ENCODE measurements around the gene STIM2.

STIM2 gene

GRCh38 chr4:26907731-26908599 lies 47.3 kb downstream of the STIM2 start:
- no peak for DNase-seq

- DNase-seq, result no peak
Observed at GRCh38 chr4:26909369-26909768, 48.7 kb downstream of the STIM2 start.

DNA sequence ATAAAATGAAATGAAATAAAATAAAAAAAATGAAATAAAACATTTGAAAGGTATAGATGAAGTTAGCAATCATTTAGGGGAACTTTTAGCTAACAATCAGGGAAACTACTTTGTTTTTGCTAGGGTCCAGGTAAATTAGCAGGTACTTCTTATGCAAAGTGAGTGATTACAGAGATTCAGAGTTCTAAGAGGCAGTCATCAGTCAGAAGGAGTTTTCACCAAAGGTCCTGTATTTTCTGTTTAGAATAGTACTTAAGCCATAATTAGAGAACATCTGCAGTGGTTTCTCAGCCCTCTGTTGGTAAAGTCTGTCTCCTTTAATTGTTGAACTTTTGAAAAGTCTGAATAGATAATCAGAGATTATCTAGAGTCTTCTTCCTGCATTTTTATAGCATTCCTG lies 50.6 kb downstream of the STIM2 start:
- no peak for DNase-seq

DNA sequence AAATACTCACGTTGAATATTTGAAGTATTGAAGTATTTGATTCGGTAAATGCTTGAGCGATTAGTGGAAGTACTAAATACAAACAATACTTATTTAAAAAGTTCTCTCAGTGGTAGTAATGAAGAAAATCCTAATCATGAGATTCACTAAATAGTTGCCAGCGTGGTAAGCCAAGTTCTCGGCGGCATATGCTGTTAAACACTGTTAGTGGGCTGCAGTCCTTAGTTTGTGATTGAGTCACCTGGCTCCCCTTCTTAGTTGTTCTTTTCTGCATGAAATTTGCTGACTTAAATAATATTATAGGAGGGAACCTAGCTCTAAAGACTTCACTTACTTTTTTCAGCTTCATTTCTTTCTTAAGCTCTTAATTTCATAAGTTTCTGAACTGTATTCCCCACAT lies 51.4 kb downstream of the STIM2 start:
- no peak for DNase-seq

- DNase-seq, result no peak
Observed at GRCh38 chr4:26912810-26913209, 52.2 kb downstream of the STIM2 start.

DNA sequence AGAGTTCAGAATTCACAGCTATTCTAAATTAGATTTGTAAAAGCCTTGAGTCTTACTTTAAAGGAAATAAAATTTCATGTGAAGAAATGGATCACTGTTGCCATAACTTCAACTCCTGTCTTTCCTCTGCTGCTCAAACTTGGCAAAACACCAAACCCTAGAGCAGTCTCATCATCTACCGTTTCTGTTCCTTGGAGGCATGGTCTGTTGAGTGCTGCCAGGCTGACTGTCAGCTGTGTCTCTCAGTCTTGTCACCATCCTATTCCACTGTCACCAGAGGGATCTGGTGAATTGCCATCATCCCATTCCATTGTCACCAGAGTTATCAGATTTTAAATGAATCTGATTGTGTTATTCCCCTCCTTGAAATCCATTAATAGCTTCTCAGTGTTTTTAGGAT lies 55.6 kb downstream of the STIM2 start:
- DNase-seq, result no peak

DNA sequence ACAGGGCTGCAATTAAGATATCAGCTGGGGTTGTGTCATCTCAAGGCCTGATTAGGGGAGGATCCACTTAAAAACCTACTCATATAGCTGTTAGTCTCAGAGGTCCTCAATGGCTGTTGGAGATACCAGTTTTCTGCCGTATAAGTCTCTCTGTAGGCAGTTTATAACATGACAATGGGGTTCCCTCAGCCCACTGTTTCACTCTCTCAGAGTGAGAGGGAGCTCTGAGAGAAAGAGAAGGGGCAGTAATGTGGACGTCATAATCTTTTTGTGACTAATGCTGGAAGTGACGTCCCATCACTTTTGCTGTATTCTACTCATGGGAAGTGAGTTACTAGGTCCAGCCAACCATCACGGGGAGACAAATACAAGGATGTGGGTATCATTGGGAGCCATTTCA lies 70.3 kb downstream of the STIM2 start:
- no peak for DNase-seq

- DNase-seq, result no peak
Observed at GRCh38 chr4:26931451-26931850, 70.8 kb downstream of the STIM2 start.

GRCh38 chr4:26931966-26932365 lies 71.3 kb downstream of the STIM2 start:
- no peak for DNase-seq

- DNase-seq, result no peak
Observed at GRCh38 chr4:26935397-26935796, 74.8 kb downstream of the STIM2 start.

GRCh38 chr4:26936284-26937065 lies 75.8 kb downstream of the STIM2 start:
- no peak for DNase-seq

DNA sequence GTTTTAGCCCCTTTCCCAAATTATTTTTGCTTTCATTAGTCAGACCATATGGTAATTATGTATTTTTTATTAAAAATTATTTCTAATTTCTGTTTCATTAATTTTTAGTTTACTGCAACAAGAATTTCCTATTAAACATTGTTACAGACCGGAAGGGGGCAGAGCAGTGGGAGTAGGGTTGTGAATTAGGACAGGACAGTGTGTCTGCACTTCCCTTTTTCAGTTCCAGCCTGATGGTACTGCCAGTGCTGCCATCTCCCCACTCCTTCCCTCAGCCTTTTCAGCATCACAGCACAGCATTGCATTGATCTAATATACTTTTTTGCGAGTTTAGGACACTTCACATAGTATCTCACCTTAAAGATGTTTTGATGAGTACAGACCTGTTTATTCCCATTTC lies 76.5 kb downstream of the STIM2 start:
- DNase-seq, result no peak

- DNase-seq, result no peak
Observed at GRCh38 chr4:26937567-26937966, 76.9 kb downstream of the STIM2 start.

DNA sequence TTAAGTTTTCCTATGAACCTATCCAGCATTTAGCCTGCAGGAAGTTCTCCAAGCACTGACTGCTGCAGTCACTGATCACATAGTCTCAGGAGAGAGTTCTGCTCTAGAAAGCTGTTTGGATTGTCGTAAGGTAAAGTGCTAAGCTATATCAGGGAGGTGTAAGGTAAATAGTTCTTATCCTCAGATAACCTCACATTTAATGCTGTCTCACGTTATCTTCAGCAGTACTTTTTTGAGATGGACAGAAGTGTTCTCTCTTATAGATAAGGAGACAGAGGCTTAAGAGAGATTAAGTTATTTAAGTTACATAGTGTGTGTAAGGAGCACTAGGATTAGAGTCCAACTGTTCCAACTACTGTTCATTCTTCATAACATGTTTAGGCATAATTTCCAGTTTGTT lies 77.9 kb downstream of the STIM2 start:
- DNase-seq, result no peak

DNA sequence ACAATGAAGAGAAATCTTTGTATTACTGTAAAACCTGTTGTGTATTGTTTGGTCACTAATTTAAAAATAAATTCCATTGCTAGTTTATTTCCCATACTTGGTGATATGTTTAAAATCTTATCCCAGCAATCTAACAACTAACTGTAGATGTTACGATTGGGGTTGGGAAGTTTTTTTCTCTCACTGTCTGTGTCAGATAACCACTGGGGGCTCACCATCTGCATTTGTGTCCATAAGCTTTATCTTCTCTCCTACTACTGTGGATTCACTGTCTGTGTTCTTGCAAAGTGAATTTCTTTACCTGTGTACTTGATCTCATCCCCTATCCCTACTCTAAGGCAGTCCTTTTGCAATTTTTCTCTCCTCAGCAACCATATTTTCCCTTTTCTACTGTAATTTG lies 81.3 kb downstream of the STIM2 start:
- no peak for DNase-seq

DNA sequence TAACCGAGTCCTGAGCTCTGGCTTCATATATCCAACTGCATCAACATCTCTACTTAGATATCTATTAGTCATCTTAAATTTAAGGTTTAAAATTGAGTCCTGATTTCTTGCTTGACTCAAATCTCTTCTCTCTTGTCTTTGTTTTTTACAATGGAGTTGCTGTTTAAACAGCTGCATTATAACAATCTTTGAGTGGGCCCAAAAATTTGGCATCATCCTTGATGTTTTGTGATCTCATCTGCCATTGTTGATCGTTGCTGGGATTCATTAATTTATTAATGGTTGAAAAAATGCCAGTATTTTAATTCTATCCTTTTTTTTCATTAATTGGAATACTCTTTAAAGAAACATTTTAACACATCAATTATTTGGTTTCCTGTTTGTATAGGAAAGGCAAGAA lies 82.2 kb downstream of the STIM2 start:
- DNase-seq, result no peak

GRCh38 chr4:26943391-26943790 lies 82.8 kb downstream of the STIM2 start:
- no peak for DNase-seq

- DNase-seq, result no peak
Observed at GRCh38 chr4:26945794-26946193, 85.2 kb downstream of the STIM2 start.

DNA sequence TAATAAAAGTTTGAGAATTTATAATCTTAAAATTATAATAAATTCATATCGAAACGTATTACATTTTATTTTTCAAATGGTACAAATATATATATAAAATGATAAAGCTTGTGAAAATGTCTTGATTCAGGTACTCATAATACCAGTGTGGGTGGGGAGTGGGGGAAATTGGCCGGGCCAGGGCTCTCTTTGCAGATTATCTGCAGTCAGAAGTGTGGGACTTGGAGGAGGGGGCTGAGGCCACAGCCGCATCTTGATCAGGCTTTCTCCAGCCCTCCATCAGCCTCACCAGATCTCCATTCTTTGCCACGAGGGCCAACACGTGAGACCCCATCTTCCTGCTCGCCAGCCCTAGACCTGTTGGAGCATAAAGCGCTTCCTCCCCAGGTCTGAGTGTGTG lies 86.7 kb downstream of the STIM2 start:
- DNase-seq, result no peak

GRCh38 chr4:26950446-26950845 lies 89.8 kb downstream of the STIM2 start:
- DNase-seq, result no peak

DNA sequence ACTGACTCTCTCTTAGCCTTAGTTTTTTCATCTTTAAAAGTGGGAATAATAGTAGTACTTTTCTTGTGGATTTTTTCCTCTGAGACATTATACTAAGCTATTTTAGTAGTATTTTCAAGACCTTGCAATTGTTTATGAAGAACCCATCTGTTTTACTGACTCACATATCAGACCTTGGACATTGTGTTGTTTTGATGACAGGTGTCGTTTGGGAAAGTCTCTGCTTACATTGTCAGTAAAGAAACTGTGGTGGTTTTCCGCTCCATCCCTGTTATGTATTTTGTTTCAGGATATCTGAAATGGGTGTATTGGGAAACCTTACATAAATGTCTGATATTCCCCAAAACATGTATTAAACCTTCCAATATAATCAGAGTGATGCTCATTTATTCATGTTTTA lies 92.2 kb downstream of the STIM2 start:
- no peak for DNase-seq

DNA sequence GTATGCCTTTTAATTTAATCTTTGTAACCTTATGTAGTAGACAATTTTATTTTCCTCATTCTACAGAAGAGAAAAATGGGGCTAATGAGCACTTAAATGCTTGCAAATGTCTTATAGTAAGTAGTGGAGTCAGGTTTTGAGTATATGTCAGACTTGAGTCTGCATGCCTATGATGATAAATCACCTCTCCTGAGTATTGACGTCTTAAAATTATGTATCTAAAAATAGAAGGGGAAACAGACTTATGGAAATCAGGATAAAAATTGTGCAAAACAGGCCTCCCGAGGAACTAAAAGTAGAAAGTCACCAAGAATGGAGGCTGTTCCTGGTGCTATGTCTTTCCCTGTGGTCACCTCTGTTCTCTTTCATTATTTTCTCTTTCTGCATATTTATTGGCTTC lies 92.7 kb downstream of the STIM2 start:
- DNase-seq, result no peak

DNA sequence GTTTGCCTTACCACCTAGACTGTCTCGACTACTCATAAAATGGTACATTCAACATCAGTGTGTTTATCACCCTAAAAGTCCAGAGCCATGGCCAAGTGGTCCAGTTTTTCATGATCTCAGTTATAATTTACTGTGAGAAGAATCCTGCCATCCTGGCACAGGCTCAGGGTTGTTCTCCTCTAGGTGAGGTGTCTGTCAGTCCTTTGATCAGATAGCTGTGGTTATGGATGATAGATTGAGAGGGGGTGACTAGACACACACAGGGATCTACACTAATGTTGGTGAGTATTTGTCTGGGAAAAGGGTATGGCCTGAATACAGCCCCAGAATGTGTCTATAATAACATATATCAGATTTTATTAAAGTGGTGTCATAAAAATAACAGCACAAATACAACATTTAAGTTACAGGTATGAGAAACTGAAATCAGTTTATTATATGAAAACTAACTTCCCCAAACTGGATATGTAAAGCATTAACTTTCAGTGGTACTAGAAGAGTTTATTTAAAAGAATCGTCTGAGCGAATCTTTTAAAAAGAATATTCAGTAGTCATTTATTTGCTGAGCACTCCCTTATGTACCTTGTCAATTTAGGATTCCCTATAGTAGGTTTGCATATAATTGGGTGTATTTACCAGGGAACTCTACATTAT lies 93.3 kb downstream of the STIM2 start:
- no peak for DNase-seq

- no peak for DNase-seq
Observed at GRCh38 chr4:26955241-26955640, 94.6 kb downstream of the STIM2 start.
